Caki2 (cell line): Measurements from ENCODE around the gene SLC7A6. TPM values are rescaled to one million over a fixed set of nuclear protein-coding genes. Genes with fewer than 3 reads are reported as not detected.

Source experiments
- DNase-seq: peaks from one replicate; pipeline ENCODE4 v3.0.0-alpha.2; 2015; ENCODE audit warnings: low read depth
- in situ Hi-C: cut with HindIII; loops from 2 replicates; pipeline ENCODE4 v1.10.0; 2016; ENCODE audit warnings: low sequenced_read_pairs, low pct_unique_long_range_greater_than_20kb, mixed read lengths
- total RNA-seq: library from RNA; depleted of rRNA; stranded (reverse); fragments of >200 nt; shearing (Covaris generic); gene quantifications from 2 replicates; pipeline ENCODE4 v1.2.3, GENCODE V29; 2014; ENCODE audit warnings: low replicate concordance; rRNA removed

Gene SLC7A6
- total RNA-seq, 1 experiment from 2014 or later = 21.4 TPM

DNA sequence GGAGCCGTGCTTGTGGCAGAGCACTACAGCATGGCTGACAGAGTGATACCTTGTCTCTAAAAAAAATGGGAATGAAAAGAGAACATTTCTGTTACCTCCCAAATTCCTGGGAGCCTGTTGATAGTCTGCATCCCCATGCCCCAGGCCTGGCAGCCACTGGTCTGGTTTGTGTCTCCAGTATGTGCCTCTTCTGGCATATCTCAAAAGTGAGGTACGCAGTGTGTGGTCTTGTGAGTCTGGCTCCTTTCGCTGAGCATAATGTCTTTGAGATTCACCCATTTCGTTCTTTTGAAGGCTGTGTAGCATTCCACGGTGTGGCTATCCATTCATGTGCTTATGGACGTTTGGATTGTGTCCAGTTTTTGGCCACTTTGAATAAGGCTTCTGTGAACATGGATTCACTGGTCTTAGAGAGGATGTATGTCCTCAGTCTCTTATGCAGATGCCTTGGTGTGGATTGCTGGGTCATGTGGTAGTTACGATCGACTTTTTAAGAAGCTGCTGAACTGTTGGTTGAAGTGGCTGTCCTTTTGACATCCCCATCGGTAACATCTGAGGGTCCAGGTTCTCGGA lies 85.6 kb downstream of the SLC7A6 start:
- no peak for DNase-seq

DNA sequence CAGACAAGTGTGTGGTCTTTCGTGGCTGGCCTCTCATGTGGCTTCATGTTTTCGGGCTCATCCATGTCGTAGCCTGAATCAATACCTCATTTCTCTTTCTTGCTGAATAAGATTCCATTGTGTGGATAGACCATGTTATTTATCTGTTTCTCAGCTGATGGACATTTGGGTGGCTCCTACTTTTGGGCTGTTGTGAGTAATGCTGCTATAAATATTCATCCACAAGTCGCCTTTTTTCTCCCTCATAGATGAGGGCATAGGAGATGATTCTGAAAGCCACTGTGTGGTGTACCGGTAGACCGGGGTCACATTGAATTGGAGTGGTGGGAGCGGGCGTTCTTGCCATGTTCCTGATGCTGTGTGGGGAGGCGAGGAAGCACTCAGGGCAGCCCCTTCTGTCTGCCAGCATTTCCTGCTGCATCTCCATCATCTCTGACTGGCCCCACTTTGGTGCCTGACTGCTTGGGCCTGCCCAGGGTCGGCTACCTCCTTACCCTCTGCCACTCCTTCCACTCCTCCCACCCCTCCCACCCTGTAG lies 86.6 kb downstream of the SLC7A6 start:
- no peak for DNase-seq
- in situ Hi-C loops = no loop called here

More for the DNA sequence above, 85.6 kb downstream of the SLC7A6 start:
- in situ Hi-C loops = no loop called here

Other genes with a start within 250 kb of the SLC7A6 start
- not detected in 2 replicates for gene DPEP2NB, start 248.6 kb upstream of the SLC7A6 start, total RNA-seq
- gene DDX28, start 241.3 kb upstream of the SLC7A6 start, total RNA-seq = 21.6 and 28.9 TPM in 2 replicates
- gene DUS2, start 241.2 kb upstream of the SLC7A6 start, total RNA-seq = 17.5 and 29.2 TPM in 2 replicates
- 15.9 and 20.6 TPM in 2 replicates for gene NFATC3, start 179.2 kb upstream of the SLC7A6 start, total RNA-seq
- not detected in 2 replicates for gene ESRP2, start 28.4 kb upstream of the SLC7A6 start, total RNA-seq
- 43.0 and 61.5 TPM in 2 replicates for gene PLA2G15, start 19.2 kb upstream of the SLC7A6 start, total RNA-seq
- gene SLC7A6OS, start 46.4 kb downstream of the SLC7A6 start, total RNA-seq = 11.9 and 13.2 TPM in 2 replicates
- gene PRMT7, start 46.5 kb downstream of the SLC7A6 start, total RNA-seq = 44.7 and 92.0 TPM in 2 replicates
- not detected in 2 replicates for gene SMPD3, start 184.0 kb downstream of the SLC7A6 start, total RNA-seq